ENCODE measurements around the gene STK32C.
A peak's percentile ranks its signal among the peaks of the same experiment; 100 is the strongest.

Gene STK32C

GRCh38 chr10:132162590-132163277, 145.0 kb downstream of the STK32C start:
- DNase-seq = no peak

- peak; percentile 55 for DNase-seq
Measured at GRCh38 chr10:132162021-132162531, 145.7 kb downstream of the STK32C start.

- peak; percentile 71 for DNase-seq
Measured at GRCh38 chr10:132160834-132161622, 146.7 kb downstream of the STK32C start.

- DNase-seq = peak; percentile 44
Measured at GRCh38 chr10:132160231-132160630, 147.5 kb downstream of the STK32C start.

GRCh38 chr10:132159302-132160230, 148.2 kb downstream of the STK32C start:
- peak; percentile 79 for DNase-seq

GRCh38 chr10:132158823-132159222, 148.9 kb downstream of the STK32C start:
- peak; percentile 75 for DNase-seq

- DNase-seq = peak; percentile 71
Measured at GRCh38 chr10:132158122-132158741, 149.5 kb downstream of the STK32C start.

Data from CD4-positive, alpha-beta T cell treated with Interleukin-12 subunit alpha and Interleukin-12 subunit beta, for 1 hour (primary cell).